ENCODE measurements around the gene PLXNC1.

DNA sequence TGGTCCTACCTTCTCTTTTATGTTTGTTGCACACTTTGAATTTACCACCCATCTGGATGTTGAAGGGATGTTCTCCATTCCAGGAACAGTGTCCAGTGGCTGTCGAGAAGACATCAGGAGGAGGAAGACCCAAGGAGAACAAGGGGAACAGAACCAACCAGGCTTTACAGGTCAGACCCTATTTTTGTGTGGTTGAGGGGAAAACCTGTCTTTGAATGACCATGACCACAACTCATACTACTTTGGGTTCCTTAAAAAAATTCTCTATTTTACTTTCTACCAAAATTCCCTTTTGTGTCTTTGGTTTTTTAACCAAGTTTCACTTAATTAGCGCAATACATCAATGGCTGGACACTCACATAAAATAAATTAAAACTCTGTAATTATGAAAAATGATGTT is 78.7 kb downstream of the PLXNC1 start:
- TF ChIP-seq TAF1 (IDR thresholded peaks at IDR 0.05; ENCODE audit: control insufficient read depth, extremely low read depth, insufficient read depth, low read length, severe bottlenecking) (no peak), ZNF212 (CRISPR knock-in tag; IDR thresholded peaks at IDR 0.05) (no peak), LEF1 (IDR thresholded peaks at IDR 0.05) (no peak), POLR2AphosphoS5 (IDR thresholded peaks at IDR 0.05; ENCODE audit: control insufficient read depth, insufficient read depth, low read depth, low read length) (no peak), ZNF282 (CRISPR knock-in tag; IDR thresholded peaks at IDR 0.05) (no peak), CEBPB (tag; IDR thresholded peaks at IDR 0.05) (no peak), ZBTB1 (CRISPR knock-in tag; IDR thresholded peaks at IDR 0.05; ENCODE audit: borderline replicate concordance, low read depth) (no peak)

All from K562 (cell line).